Central memory CD4-positive, alpha-beta T cell (primary cell): ENCODE measurements around the gene SEMA3B.
"Not testable (repeated sequence)": the region's sequence is repeated elsewhere in the genome, so short reads cannot be mapped to it uniquely, and the experiment has no call there.

Experiments
- DNase-seq: peaks from one replicate; pipeline ENCODE4 v3.0.0; 2022

SEMA3B gene

DNA sequence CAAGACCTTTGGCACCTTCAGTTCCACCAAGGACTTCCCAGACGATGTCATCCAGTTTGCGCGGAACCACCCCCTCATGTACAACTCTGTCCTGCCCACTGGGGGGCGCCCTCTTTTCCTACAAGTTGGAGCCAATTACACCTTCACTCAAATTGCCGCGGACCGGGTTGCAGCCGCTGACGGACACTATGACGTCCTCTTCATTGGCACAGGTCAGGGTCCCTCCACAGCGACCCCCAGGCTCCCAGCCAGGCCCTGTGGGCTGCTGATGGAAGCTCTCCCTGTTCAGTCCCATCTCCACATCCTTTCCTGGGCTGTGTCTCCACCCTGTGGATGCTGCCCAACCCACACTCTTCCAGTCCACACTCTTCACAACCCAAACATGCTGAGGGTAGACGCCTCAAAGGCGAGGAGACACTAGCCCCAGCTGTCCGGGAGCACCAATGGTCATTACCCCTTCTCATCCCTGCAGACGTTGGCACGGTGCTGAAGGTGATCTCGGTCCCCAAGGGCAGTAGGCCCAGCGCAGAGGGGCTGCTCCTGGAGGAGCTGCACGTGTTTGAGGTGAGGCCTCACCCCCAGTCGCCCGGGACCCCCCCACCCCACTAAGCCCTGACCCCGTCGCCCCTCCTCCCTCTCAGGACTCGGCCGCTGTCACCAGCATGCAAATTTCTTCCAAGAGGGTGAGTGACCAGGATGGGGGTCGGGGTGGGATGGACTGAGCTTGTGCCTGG is 5.6 kb downstream of the SEMA3B start:
- DNase-seq, result peak; percentile 66

DNA sequence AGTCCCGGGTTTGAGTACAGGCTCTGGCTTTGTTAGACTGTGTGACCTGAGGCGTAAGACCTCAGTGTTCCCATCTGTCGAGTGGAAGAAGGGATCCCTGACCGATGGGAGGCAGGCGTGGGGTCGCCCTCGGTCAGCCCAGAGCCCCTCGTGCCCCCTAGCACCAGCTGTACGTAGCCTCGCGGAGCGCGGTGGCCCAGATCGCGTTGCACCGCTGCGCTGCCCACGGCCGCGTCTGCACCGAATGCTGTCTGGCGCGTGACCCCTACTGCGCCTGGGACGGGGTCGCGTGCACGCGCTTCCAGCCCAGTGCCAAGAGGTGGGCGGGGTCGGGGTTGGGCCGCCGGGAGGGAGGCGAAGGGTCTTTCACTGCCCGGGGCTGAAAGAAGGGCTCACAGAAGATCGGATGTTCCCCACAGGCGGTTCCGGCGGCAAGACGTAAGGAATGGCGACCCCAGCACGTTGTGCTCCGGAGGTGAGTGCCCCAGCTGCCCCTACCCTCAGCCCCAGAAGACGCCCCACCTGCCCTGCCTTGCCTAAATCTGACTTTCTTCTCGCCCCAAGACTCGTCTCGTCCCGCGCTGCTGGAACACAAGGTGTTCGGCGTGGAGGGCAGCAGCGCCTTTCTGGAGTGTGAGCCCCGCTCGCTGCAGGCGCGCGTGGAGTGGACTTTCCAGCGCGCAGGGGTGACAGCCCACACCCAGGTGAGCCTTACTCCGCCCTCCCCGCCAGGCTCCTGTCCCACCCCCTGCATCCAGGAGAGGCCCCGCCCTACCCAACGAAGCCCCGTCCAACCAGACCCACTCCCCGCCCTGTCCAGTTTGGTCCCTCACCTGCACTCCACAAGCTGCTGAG is 6.4 kb downstream of the SEMA3B start:
- DNase-seq, result no peak

DNA sequence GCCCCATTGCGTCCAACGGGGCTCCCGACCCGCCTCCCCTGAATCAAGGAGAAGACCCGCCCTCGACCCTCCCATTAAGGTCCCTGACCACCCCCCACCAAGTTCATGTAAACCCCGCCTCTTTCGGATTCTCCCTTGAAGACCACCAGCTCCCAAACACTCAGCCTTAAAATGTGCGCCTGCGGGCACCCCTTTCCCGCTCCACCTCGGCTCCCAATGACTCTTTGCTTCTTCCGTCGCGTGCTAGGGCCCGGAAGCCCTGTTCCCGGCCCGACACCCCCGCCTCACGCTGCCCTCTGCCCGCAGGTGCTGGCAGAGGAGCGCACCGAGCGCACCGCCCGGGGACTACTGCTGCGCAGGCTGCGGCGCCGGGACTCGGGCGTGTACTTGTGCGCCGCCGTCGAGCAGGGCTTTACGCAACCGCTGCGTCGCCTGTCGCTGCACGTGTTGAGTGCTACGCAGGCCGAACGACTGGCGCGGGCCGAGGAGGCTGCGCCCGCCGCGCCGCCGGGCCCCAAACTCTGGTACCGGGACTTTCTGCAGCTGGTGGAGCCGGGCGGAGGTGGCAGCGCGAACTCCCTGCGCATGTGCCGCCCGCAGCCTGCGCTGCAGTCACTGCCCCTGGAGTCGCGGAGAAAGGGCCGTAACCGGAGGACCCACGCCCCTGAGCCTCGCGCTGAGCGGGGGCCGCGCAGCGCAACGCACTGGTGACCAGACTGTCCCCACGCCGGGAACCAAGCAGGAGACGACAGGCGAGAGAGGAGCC is 7.2 kb downstream of the SEMA3B start:
- peak; percentile 24 for DNase-seq

DNA sequence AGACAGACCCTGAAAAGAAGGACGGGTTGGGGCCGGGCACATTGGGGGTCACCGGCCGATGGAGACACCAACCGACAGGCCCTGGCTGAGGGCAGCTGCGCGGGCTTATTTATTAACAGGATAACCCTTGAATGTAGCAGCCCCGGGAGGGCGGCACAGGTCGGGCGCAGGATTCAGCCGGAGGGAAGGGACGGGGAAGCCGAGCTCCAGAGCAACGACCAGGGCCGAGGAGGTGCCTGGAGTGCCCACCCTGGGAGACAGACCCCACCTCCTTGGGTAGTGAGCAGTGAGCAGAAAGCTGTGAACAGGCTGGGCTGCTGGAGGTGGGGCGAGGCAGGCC is 7.8 kb downstream of the SEMA3B start:
- no peak for DNase-seq

DNA sequence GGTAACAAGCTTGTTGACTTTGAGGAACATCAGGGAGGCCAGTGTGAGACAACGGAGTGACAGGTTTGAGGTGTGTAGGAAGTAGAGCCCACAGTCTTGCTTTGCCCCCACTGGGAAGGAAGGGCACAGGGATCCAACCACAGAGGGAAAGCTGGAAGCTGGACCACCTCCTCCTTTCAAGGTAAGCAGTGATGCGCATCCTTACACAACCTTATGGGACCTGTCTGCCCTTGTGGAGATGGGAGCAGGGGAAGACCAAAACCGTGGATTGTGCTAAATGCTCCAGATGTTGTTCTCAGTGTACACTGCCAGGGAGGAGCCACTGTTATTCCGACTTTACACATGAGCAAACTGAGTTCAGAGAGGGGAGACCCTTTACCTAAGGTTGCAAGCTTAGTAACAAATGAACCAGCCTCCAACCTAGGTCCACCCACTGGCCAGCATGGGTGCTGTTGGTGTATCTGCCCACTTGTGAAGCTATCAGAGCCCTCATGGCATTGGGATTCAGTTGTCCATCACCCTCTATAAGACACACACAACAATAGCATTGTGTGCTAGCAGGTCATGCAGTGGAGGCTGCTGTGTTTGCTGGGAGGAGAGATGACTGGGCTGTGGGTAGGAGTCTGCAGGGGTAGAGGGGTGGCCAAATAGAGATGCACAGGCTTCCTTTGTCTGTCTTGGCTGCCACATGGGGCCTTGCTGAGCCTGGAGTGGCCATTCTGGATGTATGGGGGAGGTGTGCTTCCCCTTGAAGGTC is 9.4 kb downstream of the SEMA3B start:
- DNase-seq, result no peak

DNA sequence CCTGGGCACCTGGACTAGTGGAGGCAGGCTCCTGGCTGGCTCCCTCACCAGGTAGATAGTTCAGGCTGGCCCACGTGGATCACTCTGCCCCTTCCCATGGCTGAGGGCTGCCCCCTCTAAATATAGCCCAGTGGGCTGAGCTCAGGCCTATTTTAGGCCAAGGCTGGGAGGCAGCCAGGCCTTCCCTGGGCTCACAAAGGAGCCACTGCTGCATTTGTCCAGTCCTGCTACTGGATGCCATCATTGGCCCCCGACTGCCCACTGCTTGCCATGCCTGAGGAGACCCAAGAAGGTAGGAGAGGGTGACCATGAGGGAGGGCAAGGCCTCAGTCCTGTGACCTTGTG is 9.9 kb downstream of the SEMA3B start, which contains the start of gene LSMEM2:
LSMEM2 (plus strand) TSS at position 208 of the 345 bp plus-strand sequence; CDS start at position 235, 27 bp downstream.
- no peak for DNase-seq

DNA sequence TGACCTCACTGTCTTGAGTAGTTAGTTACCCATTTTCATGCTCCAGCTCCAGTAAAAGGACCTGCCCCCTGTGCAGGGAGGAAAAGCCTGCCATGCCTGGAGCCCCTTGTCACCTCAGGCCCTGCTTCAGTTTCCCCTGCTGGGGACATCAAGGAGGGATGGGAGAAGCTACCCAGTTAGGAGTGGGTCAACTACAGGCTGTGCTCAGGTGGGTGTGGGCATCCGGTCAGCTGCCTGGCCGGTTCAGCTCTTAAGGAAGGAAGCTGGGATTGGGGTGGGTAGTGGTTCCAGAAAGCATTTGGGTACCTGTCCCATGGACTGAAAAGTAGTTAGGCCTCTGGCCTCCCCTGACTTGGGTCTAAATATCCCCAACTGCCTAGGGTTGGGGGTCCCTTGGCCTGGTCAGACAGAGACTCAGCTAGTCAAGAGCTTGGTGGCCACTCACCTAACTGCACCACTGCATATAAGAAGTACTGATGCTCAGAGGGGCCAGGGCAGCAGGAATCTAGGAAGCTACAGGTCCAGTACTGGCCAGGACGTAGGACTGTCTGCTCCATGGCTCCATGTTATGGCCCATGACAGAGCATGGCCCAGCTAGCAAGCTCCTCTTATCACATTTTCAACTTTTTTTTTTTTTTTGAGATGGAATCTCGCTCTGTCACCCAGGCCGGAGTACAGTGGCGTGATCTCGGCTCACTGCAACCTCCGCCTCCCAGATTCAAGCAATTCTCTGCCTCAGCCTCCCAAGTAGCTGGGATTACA is 10.5 kb downstream of the SEMA3B start:
- no peak for DNase-seq

DNA sequence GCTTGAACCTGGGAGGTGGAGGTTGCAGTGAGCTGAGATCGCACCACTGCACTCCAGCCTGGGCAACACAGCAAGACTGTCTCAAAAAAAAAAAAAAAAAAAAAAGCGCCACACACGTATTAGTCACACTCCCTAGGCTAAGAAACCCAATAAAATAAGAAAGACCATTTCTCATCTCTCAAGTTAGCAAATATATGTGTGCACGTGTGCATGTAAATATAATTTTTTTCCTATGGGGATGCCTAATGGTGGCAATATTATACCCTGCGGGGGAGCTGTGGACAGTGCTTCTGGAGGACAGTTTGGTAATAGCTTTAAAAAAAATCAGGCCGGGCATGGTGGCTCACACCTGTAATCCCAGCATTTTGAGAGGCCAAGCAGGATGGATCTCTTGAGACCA is 15.2 kb downstream of the SEMA3B start:
- DNase-seq, result not testable (repeated sequence)

DNA sequence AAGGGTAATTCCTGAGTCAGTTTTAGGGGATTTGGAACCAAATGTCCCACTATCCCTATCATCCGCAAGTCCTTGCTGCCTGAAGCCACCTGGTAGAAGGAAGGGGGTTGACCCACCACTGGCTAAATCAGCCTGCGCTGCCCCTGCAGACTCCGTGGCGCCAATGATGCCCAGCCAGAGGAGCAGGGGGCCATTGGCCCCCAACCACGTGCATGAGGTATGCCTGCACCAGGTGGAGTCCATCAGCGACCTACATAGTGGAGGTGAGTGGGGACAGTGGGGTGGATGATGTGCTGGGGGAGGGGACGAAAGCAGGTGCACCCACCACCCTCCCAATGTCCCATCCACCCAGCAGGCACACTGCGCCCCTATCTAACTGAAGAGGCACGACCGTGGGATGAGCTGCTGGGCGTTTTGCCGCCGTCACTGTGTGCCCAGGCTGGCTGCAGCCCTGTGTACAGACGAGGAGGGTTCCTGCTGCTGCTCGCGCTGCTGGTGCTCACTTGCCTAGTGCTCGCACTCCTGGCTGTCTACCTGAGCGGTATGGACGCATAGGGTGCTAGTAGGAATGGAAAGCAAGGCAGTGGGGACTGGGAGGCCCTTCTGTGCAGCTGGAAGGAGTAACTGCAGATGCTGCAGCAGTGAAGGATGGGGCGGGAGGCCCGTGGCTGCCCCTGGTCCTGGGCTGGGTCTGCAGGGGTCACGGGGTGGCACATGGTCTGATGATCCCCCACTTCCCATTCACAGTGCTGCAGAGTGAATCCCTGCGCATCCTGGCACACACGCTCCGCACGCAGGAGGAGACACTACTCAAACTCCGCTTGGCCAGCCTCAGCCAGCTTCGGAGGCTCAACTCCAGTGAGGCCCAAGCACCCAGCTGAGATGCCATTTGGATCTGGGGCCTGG is 17.6 kb downstream of the SEMA3B start:
- no peak for DNase-seq

DNA sequence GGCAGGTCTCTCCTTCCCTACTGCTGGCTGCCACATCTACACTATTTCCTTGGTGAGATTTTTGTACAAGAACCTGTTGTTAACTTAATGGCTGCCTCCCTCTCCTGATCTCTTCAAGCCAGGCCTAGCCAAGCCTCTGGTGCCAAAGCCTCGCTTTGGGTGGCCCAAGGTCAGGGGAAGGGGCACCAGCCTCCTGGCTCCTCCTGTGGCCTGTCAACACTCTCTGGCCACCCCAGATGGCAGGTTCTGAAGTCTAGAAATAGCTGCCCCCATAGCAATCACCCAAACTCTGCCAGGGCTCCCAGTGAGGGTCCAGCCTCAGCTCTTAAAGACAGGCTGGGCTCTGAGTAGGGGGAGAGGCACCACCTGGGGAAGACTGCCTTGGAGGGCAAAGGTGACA is 18.3 kb downstream of the SEMA3B start:
- DNase-seq, result no peak

DNA sequence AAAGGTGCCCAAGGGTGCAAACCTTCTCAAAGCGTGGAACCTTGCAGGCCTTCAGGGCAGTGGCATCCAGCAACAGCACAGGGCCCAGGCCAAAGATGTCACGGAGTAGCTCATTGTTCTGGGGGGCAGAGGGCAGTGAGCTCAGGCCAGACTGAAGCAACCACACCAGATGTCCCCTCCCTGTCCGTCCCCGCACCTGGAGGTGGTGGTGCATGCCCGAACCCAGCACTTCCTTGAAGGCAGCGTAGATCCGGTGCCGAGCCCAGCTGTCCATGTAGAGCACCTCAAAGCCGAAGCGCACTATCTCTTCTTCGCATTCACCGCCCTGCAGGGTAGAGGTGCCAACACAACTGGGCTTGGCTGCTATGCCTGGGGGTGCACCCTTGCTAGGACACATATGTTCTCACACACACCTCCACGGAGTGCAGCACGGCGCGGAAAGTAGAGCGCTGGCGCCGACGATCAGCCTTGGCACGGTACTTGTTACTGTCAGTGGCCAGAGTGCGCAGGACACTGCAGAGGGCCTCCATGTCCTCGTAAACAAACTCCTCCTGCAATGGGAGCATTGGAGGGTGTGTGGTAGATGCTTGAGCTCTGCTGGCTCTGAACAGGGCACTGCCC is 19.6 kb downstream of the SEMA3B start:
- no peak for DNase-seq

DNA sequence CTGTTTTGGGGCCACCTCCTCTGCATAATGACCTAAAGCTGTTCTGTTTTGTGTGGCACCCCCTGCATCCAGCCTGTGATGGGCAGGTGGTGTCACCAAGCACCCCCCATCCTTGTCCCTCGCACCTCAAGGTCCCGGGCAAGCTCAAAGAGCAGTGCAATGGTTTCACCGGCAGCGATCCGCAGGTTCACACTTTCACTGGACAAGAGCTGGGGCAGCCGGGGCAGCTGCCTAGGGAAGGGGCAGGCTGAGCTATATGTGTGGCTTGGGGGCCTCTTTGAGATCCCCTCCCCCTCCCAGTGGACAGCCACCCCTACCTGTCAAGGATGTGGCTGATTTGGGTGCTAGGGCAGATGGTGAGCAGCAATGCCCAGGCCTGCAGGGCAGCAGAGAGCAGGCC is 20.2 kb downstream of the SEMA3B start:
- no peak for DNase-seq

DNA sequence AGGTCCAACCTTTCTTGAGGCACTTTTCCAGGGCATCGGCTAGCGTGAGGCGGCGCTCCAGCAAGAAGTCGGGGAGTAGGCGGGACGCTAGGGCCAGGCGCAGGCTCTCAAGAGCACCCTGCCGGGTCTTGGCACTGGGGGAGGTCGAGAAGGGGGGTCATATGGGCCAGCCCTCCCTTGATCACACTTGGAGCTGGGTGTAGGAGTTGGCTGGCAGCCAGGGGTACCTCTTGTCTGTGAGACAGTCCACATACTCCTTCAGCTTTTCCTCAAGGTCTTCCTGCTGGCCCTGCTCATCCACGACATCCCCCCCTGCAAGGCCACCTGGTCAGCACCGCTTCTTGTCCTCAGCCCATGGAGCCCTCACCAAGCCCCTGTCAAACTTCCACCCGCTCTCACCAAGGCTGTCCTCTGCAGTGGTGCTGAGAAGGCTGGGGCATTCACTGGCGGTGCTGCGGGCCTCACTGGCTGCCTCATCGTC is 21.3 kb downstream of the SEMA3B start:
- no peak for DNase-seq

DNA sequence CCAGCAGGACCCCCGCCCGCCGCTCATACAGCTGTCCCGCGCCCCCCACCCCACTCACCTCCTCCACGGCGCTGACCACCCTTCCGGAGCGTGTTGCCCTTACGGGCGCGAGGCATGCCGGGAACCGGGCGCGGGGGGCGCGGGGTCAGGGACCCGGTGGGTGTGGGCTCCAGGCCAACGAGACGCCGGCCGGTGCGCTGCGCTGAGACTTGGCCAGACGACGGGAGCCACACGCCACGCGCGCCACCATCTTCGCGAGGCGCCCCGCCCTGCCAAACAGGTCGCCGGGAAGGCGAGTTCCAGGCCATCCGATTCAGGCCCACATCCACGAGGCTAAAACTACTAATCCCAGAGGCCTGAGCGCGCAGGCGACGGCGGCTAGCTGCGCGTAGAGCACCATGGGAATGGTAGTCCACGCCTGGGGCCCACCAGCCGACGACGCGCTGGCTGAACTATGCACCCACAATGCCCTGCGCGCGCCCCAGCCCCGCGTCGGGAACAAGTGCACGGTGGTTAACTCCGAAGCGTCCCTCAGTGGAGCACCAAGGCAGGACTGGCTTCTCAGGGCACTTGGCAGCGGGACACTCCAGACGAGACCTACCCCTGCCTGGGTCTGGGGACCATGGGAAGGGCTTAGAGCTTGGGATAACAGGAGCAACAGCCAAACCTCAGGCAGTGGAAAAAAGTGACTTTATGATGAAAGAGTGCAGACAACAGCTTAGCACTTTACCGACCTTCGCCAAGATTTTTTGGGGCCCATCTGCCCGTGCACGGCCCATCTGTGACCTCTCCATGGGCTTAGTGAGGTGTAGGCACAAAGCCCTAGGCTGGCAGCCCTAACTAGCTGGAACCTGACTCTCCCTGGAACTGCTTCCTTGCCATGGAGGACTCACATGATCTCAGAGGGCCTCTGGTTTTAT is 23.5 kb downstream of the SEMA3B start, which contains the start of gene IFRD2:
IFRD2 (minus strand) TSS at position 271 of the 920 bp plus-strand sequence; CDS start at position 116, 155 bp downstream.
- peak; percentile 95 for DNase-seq

DNA sequence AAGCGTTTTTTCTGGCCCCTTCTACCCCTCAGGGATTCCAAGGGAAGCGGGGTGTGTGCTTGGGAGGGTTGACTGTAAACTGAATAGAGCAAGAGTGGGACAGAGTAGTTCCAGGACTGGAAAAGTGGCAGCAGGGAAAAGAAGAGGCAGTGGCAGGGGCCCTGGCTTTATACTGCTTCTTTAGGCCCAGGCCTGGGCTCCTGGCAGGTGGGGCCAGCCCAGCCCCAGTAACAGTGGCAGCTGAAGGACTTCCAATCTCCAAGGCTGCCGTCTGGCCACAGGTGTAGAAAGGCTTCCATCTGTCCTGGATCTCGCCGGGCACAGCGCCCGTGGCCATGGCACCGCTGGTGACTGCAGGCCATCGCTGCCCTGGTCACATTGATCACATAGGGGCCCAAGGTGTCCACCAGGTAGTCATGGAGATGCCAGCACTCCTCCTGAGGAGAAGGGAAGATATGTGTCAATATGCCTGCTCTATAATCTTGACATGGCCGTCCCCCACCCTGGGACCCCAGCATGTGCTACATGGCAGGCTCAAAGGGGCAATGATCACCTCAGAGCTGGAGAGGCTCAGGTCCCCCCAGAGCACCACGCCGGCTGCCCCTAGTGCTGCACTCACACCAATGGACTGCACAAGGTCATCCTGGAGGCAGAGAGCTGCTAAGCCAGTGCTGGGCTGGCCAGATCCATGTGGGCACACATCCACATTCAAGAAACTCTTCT is 24.3 kb downstream of the SEMA3B start:
- DNase-seq, result no peak

DNA sequence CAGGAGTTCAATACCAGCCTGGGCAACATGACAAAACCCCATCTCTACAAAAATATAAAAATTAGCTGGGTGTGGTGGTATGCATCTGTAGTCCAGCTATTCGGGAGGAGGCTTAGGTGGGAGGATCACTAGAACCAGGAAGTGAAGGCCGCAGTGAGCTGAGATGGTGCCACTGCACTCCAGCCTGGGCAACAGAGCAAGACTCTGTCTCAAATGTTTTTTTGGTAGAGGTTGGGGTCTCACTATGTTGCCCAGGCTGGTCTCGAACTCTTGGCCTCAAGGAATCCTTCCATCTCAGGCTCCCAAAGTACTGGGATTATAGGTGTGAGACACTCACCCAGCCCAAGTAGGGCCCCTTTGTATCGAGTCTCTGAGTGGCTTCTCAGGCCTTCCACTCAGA is 25.1 kb downstream of the SEMA3B start:
- no peak for DNase-seq

DNA sequence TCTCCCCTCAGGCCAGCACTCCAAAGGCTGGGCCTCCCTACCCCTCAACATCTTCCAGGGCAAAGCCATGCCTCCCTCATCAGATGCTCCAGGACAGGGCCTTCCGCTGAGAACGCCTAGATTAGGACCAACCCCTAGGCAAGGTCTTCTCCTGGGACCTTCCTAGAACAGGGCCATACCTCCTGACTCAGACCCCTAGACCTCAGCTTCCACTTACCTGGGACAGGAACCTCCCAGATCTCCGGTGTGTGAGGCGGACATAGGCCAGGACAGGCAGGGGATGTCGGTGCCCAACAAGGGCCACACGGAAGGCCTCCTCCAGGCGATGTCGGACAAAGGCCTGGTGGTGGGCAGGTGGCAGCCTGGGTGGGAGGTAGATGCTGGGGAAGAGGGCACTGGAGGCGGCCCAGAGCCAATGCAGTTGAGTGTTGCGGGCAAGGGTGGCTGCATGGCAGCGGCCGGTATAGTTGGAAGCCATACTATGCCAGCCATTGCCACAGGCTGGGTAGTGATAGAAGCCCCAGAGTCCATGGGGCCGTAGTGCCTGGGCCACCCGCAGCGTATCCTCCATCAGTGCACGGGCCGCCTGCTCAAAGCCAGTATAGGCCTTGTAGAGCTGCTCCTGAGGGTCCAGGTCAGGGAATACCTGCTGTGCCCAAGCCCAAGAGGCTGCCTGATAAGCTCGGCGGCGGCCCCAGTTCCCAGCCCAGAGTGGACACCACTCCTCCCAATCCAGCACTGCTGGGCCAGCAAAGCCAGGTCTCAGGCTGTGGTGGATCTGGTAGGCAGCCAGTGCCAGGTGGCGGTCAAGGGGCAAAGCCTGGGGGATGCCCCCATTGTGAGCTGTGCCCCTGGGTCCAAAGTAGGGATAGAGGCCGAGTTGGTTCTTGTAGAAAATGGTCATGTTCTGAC is 25.8 kb downstream of the SEMA3B start:
- DNase-seq, result no peak
